Vagina (tissue), 2 donors: Measurements from ENCODE around the gene NONO.
"Not testable (repeated sequence)": the region's sequence is repeated elsewhere in the genome, so short reads cannot be mapped to it uniquely, and the experiment has no call there.

Experiments
- POLR2A ChIP-seq, 2 donors: fragments of 450-650 bp; IDR thresholded peaks; one replicate each; pipeline ENCODE4 v1.6.1; 2017; ENCODE audit warnings: antibody characterized with exemption in 2 of 2, mild to moderate bottlenecking in 2 of 2, moderate library complexity in 2 of 2
- TF ChIP-seq, protein P1 (sequence below), 3 experiments: fragments of 450-650 bp in 2 of 3; fragments of 200-600 bp in 1 of 3; sonication (generic) in 1 of 3; IDR thresholded peaks; one replicate each; pipeline ENCODE4 v1.5.1; 2017 to 2019; ENCODE audit warnings: antibody characterized with exemption in 3 of 3, mild to moderate bottlenecking in 2 of 3, moderate library complexity in 2 of 3

DNA sequence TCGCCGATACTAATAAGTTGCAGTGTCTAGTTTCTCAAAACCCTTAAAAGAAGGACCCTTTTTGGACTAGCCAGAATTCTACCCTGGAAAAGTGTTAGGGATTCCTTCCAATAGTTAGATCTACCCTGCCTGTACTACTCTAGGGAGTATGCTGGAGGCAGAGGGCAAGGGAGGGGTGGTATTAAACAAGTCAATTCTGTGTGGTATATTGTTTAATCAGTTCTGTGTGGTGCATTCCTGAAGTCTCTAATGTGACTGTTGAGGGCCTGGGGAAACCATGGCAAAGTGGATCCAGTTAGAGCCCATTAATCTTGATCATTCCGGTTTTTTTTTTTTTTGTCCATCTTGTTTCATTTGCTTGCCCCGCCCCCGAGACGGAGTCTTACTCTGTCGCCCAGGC lies 16.6 kb downstream of the NONO start:
- TF ChIP-seq, protein P1, sequence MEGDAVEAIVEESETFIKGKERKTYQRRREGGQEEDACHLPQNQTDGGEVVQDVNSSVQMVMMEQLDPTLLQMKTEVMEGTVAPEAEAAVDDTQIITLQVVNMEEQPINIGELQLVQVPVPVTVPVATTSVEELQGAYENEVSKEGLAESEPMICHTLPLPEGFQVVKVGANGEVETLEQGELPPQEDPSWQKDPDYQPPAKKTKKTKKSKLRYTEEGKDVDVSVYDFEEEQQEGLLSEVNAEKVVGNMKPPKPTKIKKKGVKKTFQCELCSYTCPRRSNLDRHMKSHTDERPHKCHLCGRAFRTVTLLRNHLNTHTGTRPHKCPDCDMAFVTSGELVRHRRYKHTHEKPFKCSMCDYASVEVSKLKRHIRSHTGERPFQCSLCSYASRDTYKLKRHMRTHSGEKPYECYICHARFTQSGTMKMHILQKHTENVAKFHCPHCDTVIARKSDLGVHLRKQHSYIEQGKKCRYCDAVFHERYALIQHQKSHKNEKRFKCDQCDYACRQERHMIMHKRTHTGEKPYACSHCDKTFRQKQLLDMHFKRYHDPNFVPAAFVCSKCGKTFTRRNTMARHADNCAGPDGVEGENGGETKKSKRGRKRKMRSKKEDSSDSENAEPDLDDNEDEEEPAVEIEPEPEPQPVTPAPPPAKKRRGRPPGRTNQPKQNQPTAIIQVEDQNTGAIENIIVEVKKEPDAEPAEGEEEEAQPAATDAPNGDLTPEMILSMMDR (IDR thresholded peaks at IDR 0.05), result not testable (repeated sequence)
- TF ChIP-seq POLR2A (IDR thresholded peaks at IDR 0.05), result not testable (repeated sequence)
